Measurements from ENCODE around the gene C3orf62.

- no peak for TF ChIP-seq CTCF (IDR thresholded peaks at IDR 0.05)
- no peak for TF ChIP-seq POLR2A (IDR thresholded peaks at IDR 0.05)
- TF ChIP-seq EP300 (IDR thresholded peaks at IDR 0.05) = no peak
- no peak for TF ChIP-seq POLR2AphosphoS5 (IDR thresholded peaks at IDR 0.05)
Measured at GRCh38 chr3:49269443-49270155, 7.4 kb downstream of the C3orf62 start.
